Measurements from ENCODE around the gene MAGI1.

The MAGI1 gene

DNA sequence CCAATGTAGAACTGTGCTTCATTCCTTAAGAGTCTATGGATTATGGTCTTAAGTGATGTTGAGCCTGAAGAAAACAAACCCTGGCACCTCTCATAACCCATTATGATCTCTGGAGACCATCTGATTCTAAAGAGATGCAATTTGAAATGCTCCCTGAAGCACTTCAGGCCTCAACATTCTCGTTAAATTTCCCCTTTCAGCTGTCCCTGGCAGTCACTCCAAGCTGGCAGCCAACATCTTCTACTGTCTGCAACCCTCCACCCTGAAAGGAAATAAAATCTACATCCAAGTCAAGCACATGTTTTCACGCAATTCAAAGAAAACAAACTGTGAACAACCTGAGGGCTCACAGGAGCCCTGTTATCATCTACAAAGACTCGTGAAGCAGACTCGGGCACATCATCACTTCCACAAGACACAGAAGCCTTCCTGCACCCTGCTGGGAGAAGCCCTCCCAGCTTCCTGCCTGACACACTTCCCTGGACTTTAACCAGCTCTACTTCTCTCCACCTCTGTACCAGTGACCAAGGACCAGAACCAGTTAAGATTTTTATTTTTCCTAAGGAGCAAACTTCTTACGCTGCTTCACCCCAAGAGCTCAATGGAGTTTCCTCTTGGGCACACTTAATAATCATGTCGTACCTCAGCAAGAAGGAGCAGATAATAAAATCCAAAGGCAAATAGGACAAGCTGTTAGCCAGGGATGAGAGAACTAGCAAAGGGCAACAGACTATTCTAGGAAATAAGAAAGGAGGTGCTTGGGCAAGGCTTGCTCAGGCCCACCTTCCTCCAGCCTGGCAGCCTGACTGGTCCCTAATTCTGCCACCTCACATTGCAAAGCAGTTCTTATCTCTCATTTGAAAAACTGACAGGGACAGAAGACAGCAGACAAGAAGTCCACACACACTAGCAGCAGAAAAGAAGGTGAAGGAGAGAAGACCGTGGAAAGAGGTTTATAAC is 67.1 kb downstream of the MAGI1 start:
- DNase-seq, result peak in 1 of 3 experiments; percentile 70

GRCh38 chr3:65968996-65969395 is 69.7 kb downstream of the MAGI1 start:
- no peak for DNase-seq

GRCh38 chr3:65967451-65967850 is 71.3 kb downstream of the MAGI1 start:
- DNase-seq, result no peak

- DNase-seq, result no peak
These were observed 73.9 kb downstream of the MAGI1 start for GRCh38 chr3:65964838-65965237.

DNA sequence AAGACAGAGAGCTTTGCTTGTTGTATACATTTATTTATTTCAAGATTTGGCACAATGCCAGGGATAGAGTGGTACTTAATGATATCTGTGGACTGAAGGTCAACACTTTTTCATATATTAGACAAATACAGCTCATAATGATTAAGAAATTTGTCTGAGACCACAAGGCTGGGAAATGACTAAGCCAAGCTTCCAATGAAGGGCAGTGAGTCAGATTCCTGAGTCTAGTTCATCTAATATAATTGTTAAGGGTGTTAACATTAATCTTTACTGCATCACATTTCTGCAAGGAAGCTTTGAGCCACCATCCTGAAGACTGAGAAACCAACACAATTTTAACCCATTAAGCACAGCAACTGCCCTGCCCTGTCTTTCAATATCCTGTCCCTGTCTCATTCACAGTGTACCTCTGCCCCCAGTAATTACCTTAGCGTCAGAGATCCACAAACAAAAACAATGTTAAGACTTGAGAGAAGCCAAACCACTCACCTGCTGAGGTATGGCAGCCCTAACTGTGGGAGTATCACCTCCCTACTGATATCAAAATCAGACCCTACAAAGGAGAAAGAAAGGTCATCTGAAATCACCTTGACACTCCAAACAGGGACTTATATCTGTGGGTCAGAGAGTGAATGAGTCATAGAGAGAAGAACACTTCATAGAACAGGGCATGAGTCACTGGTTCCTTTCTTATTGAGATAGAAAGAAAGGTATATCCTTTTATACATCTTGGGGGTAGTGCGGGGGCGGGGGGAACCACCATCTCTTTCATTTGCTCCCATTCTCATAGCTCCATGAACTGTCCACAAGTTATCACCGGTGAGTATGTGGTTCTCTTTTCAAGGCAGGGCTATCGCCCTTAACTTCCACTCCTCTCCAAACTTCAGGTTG is 74.7 kb downstream of the MAGI1 start:
- DNase-seq, result peak in 1 of 3 experiments; percentile 25

GRCh38 chr3:65961733-65962132 is 77.0 kb downstream of the MAGI1 start:
- no peak for DNase-seq

- DNase-seq, result no peak
These were observed 77.6 kb downstream of the MAGI1 start for GRCh38 chr3:65961128-65961527.

- no peak for DNase-seq
These were observed 78.6 kb downstream of the MAGI1 start for GRCh38 chr3:65960087-65960486.

GRCh38 chr3:65958216-65958615 is 80.5 kb downstream of the MAGI1 start:
- DNase-seq, result no peak

DNA sequence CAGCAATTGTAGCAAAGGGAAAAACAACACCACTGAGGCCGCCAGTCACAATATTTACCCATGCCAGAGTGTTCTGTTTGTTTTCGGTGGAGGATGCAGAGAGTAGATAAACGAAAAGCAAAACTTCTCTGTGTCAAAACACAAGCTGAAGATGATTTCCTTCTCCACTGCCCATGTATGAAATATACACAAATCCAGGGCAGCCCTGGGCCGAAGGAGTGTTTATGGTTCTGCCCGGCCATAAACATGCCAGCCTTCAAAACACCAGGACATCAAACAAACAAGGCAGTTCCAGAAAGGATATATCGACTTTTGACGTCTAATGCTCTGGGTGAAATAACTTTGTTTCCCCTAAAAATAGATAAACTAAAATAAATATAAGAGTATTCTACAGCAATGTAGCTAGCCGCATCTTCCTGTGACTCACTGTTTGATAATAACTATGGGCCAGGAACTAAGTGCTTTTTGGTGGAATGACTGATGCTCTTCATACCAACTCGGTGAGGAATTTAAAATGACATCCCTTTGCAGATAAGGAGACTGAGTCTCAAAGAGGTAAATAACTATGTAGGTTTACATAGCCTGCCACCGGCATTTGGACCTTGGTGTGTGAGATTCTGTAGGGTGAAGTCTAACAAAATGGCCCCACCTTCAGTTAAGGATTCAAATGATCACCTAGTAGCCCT is 82.8 kb downstream of the MAGI1 start:
- DNase-seq, result no peak

- peak in 1 of 3 experiments; percentile 12 for DNase-seq
These were observed 84.6 kb downstream of the MAGI1 start for GRCh38 chr3:65953881-65954733.

DNA sequence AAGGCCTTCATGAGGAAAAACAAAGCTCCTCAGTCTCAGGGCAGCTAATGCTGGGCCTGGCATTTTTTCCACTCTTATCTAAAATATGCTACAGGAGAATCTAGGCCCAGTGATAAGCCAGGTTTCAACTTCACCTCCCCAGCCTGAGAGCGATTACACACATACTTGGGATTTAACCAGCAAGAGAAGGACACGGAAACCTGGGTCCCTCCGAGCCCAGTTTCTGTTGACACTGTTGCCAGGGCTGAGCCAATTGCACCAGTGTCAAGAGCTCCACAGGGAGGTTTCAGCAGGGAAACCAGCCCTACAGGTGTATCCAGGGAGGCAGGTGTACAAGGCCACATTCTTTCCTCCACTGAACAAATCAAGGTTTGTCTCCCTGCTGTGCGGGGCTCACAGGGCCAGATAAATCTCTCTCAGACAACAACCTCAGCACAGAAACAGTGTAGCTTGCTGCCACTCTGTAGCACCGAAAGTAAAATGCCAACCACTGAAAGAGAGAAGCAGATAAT is 85.4 kb downstream of the MAGI1 start:
- peak; percentile 77 to 95 (median 80) for DNase-seq

DNA sequence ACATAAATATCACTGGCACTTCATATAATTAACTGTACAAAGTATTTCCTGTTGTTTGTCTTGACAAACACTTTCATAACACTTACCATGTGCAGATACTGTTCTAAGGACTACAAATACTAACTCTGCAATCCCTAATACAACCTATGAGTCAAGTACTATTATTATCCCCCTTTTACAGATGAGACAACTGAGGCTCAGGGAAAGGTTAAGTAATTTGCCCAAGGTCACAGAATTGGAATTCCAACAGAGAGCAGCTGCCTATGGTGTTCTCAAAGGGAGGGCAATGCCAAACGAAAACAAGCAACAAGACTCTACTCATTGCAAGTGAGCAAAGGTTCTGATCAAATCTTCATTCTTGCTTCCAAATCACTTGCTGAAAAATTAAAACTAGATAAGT is 85.9 kb downstream of the MAGI1 start:
- no peak for DNase-seq

DNA sequence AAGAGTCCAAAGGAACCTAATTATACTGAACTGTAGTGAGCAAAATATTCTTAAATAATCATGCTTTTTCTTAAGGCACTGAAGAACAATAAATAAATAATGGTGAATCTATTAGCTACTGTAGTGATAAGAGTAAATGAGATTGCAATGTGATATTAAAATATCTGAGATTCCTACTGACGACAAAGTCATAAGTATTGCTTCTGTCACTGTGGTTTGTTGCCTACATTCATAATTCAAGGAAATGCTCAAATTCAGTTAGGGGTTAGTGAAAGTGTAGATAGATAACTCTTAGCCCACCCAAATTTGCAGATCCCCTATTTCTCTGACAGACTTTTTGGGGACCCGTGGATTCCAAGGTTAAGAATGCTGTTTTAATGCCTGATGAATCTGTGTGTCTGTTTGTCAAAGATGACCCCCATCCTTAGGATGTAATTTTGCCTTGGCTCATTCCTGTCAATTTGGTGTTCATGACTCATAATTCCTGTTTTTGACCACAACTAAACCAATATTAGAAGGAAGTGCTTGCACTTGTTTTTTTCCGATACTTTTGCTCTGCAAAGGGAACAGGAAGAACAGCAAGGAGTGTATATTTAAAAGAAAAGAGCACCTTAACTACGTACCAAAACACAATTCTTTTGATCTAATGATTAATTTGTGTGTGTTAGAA is 86.7 kb downstream of the MAGI1 start:
- no peak for DNase-seq

DNA sequence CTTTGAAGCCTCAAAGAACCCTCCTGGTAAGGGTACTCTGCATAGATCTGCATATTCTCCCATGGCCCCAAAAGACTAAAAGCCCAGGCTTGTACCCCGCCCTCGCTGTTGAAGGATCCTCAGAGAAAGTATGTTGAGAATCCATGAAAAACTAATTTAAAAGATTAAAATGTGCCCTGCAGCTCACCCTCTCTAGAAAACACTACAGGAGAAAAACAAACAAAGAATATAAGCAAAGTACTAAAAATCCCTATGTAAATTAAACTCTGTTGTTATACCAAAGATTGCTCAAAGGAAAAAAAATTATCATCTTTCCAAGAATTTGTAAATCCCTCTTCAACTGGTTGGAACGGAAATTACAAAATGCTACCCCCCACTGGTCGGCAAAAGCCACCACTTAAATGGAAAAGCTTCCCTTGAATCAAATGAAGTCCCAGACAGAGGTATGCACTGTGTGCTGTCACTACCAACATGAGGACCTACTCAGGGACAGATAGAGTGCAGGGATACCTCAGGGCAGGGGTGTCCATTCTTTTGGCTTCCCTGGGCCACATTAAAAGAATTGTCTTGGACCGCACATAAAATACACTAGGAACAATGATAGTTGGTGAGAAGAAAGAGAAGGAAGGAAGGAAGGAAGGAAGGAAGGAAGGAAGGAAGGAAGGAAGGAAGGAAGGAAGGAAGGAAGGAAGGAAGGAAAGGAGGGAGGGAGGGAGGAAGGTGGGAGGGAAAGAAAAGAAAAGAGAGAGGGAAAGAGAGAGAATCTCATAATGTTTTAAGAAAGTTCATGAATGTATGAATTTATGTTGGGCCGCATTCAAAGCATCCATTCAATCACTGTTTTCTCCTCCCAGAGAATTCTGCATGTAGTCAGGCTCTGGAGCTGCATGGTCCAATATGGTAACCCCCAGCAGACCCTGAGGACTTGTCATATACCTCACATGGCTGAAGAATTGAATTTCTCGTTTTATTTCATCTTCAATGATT is 88.1 kb downstream of the MAGI1 start:
- no peak for DNase-seq

DNA sequence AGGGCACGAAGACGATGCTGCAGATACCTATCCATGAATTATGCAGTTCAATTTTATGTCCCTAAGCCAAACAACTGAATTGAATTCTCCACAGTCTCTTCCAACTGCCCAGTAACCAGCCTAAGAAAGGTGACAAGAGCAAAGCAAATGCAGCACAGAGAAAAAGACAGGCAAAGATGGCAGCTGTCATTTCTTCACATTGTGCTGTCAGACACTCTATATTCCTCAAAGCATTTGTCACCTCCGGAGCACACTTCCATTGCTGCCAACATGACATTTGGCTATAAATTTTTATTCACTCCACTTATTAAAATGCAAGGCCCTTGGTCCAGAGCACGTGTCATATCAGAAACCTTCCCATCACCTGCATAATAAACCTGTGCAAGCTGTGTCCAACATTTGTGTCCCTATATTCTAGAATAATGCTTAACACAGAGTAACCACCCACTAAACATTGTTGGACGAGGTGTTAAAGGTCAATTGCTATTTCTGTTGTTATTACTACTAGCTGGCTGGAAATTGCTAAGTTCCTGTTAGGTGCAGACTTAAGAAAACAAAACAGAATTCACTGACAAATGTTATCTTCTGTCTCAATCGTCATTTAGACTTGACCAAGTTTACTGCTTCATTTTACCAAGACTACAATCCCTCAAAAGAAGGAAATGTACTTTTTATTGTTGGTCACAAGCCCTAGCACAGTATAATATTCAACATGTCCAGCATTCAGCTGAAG is 89.7 kb downstream of the MAGI1 start:
- no peak for DNase-seq

- peak in 1 of 3 experiments; percentile 29 for DNase-seq
These were observed 92.3 kb downstream of the MAGI1 start for GRCh38 chr3:65946438-65946837.

- no peak for DNase-seq
These were observed 92.8 kb downstream of the MAGI1 start for GRCh38 chr3:65945953-65946352.

DNA sequence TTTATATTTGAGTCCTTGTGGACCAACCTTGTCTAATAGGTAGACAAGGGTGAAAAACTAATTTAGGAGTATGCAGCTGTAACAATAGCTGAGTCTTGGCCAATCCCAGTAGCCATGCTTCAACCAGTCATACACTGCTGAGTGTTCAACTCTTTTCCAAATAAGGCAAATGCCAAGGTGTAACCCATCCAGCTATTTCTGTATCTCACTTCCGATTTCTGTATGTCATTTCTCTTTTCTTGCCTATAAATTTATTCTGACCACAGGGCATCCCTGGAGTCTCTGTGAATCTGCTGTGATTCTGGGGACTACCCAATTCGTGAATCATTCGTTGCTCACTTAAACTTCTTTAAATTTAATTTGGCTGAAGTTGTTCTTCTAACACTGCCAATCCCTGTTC is 93.2 kb downstream of the MAGI1 start:
- no peak for DNase-seq
